Amniotic stem cell (primary cell): ENCODE data around the gene LRRC75A.
A peak's percentile ranks its signal among the peaks of the same experiment; 100 is the strongest.
"Not testable (repeated sequence)": the region's sequence is repeated elsewhere in the genome, so short reads cannot be mapped to it uniquely, and the experiment has no call there.

ENCODE experiments used
- DNase-seq: peaks from one replicate; lab custom pipeline; 2025; lab: John Stamatoyannopoulos, UW

LRRC75A gene, protein sequence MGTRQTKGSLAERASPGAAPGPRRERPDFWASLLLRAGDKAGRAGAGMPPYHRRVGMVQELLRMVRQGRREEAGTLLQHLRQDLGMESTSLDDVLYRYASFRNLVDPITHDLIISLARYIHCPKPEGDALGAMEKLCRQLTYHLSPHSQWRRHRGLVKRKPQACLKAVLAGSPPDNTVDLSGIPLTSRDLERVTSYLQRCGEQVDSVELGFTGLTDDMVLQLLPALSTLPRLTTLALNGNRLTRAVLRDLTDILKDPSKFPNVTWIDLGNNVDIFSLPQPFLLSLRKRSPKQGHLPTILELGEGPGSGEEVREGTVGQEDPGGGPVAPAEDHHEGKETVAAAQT

DNA sequence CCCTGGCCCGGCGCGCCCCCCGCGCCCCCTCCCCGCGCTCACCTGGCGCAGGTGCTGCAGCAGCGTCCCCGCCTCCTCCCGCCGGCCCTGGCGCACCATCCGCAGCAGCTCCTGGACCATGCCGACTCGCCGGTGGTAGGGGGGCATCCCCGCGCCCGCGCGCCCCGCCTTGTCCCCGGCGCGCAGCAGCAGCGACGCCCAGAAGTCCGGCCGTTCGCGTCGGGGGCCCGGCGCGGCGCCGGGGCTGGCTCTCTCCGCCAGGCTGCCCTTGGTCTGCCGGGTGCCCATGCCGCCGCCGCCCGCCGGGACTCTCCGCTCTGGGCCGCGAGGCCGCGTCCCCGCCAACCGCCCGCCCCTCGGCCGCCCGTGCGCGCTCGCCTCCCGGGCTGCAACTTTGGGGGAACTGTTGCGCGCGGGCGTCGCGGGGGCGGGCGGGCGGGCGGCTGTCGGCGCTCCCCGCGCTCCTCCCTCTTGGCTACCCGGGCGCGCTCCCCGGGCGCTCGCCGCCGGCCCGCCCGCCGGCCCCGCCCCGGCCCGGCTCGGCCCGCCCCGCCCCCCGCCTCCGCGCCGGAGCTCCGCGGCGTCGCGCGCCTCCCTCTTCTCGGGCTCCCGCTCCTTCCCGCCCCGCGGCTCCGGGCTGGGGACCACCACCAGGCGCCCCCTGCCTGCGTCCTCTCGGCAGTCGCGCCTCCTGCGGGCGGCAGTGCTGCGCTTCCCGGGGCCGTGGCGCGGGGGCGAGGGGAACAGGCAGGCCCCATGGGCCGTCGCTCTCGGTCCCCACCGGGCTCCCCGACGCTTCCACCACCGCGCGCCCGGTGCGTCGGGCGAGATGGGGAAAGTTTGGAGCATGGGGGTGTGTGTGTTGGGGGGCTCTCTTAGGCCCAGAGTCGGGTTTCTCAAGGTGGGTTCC is at the start of gene LRRC75A:
LRRC75A (minus strand) TSS at position 491 of the 910 bp plus-strand sequence; CDS start at position 288, 203 bp downstream.
- DNase-seq = peak; percentile 19

DNA sequence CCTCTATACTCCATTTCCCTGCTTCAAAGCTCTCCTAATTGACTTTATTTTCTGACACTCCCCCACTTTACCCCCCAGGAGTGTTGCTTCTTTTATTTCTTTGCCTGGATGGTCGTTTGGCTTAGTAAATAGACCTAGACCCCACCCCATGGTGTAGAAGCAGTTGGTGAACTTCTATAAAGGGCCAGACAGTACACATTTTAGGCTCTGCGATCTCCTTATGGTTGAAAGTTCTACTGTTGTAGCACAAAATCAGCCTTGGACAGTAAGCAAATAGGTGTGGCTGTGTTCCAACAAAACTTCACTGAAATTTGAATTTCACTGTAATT is 45.1 kb upstream of the LRRC75A start:
- no peak for DNase-seq

DNA sequence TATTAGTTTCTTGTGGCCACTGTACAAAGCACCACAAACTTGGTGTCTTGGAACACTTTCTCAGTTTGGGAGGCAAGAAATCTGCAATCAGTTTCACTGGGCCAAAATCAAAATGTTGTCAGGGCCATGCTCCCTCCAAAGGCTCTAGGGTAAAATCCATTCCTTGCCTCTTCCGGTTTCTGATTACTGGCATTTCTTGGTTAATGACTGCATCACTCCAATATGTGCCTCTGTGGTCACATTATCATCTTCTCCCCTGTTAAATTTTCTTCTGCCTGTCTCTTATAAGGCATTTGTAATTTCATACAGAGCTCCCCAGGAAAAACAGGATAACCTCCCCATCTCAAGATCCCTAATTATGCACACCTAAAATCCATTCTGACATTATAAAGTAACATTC is 42.2 kb upstream of the LRRC75A start:
- no peak for DNase-seq

DNA sequence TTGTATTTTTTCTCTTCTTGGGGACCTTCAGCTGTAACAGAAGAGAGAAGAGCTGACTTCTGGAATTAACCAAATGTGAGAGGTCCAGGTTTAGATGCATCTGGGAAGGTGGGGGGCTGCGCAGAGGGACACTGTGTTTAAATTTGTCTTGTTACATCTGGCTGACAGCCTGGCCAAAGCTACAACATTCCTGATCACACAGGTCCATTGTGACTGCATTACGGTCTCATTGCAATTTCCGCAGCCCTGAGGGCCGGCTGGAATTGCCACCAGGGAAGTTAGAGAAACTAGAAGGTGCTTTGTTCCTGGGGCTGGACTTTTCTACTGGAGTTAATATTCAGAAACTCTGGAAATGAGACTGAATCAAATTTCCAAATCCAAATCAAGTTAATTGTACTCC is 37.9 kb upstream of the LRRC75A start:
- DNase-seq = no peak

DNA sequence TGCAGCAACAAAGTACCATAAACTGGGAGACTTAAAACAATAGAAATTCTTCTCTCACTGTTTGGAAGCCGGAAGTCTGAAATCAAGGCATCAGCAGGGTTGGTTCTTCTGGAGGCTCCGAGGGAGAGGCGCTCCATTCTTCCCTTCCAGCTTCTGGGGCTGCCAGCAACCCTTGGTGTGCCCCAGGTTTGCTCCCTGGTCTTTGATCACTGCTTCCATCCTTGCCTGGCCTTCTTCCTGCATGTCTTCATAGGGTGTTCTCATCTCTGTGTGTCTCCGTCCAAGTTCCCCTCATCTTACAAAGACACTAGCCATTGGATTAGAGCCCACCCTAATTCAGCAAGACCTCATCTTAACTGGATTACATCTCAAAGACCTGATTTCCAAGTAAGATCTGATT is 35.3 kb upstream of the LRRC75A start:
- no peak for DNase-seq

DNA sequence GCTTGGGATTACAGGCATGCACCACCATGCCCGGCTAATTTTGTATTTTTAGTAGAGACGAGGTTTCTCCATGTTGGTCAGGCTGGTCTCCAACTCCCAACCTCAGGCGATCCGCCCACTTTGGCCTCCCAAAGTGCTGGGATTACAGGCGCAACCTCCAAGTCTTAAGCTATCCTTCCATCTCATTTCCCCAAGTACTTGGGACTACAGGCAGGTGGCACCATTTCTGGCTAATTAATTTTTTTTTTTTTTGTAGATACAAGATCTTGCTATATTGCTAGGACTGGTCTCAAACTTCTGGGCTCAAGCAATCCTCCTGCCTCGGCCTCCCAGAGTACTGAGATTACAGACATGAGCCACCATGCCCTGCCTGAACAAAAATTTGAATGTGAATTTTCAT is 33.6 kb upstream of the LRRC75A start:
- not testable (repeated sequence) for DNase-seq

DNA sequence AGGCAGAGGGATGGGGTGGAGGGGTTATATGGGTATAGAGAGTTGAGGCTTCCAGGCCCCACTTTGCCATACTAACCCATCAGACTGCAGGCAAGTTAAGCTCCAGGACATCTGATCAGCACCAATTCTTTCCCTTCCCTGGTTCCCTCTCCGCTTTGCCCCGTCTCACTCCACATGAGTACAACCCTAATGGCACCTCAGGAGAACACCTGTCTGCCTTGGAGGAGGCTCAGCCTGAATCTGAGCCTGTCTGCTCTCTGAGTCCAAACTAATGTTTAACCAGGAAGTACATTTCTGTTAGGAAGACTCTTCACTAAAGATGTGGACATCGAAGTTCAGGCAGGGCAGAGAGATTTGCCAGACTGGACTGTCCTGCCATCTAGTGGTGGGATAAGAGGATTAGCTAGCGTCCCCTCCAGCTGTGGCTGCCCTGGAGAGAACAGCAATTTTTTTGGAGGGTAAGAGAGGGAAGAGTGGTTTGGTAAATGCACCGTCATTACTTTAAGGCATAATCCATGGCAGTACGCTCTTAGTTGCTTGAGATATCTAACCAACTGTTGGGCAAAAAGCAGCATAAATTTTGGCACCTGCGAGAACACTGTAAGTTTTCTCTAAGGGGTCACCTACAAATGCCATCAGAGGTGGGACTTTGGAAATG is 29.2 kb upstream of the LRRC75A start:
- DNase-seq = peak; percentile 33

DNA sequence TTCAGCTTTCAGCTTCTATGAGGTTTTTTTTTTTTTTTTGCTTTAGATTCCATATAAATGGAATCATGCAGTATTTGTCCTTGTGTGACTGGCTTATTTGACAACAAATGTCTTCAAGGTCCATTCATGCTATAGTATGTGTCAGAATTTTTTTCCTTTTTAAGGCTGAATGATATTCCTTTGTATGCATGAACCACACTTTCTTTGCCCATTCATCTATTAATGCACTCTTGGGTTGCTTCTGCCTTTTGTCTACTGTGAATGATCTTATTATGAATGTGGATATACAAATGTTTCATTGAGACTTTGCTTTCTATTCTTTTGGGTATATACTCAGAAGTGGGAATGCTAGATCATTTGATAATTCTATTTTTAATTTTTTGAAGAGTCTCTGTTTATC is 27.0 kb upstream of the LRRC75A start:
- DNase-seq = no peak

DNA sequence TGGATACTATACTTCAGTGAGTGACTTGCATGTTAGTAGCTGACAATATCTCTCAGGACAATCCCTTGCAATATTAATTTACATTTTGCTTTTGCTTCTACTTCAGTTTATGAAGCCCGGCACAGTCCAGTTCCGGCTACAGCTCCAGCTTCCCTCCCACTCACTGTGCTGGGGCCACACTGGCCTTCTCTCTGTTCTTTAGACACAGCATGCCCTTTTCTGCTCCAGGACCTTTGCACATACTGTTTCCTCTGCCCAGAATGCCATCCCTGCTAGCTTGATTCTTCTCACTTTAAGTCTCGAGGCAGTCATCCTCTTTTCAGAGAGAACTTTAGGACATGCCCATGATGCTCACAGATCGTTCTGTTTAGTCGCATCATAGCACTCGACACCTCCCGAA is 25.5 kb upstream of the LRRC75A start:
- DNase-seq = no peak

DNA sequence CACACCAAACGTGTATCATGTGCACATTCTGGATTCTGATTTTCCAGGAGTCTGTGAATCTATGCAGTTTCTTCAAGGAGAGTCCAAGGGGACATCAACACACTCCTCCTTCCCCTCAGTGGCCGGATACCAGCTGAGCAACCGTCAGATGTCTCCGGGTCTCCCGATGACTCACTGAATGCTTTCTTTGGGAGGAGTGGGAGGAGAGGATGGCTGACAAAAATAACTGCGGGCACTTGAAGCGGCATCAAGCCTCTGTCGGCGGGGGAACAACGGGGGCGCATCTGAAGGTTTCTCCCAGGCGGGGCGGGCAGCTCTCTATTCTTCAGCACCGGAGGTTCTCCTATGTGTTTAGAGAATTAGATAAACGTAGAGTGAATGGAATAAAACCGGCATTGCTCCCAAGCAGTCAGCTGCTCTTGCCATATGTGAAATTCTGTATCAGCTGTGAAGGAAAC is 24.6 kb upstream of the LRRC75A start:
- no peak for DNase-seq

DNA sequence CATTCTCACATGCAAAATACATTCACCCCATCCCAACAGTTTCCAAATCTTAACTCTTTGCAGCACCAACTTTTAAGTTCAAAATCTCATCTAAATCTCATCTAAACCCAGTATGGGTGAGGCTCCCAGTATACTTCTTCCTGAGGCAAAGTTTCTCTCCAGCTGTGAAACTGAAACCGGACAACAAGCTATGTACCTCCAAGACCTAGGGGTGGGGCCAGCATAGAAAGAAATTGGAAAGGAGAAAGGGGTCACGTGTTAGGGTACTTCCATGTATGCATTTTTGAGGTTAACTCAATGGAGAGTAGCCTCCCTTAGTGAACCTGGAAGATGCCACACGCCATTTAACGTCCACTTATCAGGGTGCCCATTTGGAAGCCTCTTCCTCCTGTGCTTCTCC is 23.9 kb upstream of the LRRC75A start:
- DNase-seq = no peak

DNA sequence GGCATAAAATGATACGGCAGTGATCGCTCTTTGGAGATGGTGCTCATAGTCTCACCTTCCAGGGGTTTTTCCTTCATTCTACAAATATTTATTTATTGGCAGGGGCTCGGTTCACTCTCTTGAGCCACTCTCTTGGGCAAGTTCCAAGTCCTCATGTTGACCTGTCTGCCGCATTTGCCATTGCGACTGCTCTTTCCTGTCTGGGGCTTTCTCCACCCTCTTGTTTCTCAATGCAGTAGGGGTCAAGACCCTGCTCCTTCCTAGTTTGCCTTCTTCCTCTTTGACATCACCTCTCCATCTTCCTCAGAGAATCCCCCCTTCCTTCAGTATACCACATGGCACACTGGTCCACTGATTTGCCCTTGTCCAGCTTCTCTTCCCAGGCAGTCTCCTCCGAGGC is 21.9 kb upstream of the LRRC75A start:
- no peak for DNase-seq

DNA sequence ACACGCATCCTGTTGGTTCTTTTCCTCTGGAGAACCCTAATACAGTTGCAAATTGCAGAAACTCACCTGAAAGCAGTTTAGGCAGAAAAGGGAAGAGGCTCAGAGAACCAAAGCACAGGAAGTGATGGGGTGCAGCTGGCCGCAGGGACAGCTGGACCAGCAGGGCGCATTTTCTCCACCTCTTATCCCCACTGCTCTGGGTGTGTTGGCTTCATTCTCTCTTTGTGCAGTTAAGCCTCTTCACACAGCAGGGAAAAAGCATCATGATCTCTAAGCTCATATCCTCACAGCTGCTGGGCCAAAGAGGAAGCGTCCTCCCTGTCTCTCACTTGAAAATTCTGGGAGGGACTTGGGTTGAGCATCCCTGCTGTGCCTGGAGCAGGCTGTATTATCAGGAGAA is 20.0 kb upstream of the LRRC75A start:
- DNase-seq = no peak

DNA sequence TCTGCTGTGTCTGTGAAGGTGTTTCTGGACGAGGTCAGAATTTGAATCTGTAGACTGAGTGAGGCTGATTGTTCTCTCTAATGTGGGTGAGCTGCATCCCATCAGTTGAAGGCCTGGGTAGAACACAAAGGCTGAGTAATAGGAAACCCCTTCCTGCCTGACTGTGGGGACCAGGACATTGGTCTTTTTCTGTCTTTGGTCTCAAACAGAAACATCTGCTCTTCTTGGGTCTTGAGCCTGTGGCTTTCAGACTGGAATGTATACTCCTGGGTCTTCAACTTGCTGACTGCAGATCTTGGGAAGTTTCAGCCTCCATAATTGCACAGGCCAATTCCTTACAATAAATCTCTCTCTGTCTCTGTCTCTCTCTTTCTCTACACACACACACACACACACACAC is 19.6 kb upstream of the LRRC75A start:
- DNase-seq = no peak

DNA sequence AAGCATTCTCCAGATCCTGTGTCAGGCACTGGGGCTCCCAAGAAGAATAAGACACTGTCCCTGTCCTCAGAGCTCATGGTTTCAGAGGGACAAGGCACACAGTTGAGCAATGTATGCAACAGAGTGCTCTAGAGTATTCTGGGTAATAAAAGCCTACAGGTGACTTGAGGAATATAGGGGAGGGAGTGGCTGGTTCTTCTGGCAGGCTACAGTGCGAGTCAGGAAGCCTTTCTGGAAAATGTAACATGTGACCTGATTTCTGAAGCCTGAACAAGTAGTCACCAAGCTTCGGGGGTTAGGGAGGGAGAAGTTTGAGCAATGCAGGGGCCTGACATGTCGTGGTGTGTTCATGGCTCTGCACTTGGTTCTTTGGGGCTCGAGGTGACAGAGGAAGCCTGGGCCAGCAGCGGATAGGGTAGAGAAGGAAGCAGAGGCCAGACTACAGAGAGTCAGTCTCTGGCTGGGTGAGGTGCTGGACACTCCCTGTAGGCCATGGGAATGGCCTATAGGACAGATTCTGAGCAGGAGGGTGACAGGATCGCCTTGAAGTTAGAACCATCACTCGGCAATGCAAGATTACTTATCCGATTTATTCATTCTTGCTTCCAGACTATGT is 16.0 kb upstream of the LRRC75A start:
- no peak for DNase-seq

DNA sequence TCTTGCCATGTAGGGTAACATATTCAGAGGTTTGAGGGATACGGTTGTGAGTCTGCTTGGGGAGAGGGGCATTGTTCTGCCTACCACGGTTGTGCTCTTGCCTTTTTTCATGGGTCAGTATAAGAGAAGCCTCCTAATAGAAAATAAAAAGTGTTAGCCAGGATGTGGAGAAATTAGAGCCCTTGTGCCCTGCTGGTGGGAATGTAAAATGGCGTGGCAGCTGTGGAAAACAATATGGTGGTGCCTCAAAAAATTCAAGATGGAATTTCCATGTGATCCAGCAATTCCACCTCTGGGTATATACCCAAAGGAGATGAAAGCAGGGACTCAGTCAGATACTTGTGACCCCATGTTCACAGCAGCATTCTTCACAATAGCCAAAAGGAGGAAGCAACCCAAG is 14.2 kb upstream of the LRRC75A start:
- no peak for DNase-seq

DNA sequence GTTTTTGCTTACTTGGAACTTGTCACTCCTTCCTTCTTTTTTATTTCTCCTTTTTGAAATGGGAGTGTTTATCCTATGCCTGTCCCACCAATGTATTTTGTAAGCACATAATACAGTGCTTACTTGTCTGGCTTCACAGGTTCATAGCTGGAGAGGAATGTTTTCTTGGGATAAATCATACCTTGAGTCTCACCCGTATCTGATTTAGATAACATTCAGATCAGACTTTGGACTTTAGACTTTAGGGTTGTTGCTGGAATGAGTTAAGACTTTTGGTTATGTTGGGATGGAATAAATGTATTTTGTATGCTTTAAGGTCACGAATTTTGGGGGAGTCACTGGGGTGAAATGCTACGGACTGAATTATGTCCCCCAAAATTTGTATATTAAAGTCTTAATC is 13.0 kb upstream of the LRRC75A start:
- DNase-seq = no peak

DNA sequence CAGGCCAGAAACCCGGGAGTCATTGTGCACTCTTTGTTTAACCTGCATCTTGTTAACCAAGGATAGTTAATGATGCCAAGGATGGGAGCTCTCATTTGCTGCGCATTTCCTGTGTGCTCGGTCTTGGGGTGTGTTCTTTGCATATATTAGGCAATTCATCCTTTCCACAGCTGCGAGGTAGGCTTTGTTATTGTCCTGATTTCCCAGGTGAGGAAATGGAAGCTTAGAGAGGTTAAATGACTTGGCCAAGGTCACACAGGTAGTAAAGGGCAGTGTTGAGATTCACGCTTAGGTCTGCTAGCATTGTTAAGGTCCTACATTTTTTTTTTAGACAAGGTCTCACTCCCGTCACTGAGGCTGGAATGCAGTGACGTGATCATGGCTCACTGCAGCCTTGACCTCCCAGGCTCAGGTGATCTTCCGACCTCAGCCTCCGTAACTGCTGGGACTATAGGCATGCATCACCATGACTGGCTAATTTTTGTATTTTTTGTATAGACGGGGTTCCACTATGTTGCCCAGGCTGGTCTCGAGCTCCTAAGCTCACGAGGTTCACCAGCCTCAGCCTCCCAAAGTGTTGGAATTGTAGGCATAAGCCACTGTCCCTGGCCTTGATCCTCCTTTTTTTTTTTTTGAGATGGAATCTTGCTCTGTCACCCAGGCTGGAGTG is 5.0 kb upstream of the LRRC75A start:
- DNase-seq = no peak

DNA sequence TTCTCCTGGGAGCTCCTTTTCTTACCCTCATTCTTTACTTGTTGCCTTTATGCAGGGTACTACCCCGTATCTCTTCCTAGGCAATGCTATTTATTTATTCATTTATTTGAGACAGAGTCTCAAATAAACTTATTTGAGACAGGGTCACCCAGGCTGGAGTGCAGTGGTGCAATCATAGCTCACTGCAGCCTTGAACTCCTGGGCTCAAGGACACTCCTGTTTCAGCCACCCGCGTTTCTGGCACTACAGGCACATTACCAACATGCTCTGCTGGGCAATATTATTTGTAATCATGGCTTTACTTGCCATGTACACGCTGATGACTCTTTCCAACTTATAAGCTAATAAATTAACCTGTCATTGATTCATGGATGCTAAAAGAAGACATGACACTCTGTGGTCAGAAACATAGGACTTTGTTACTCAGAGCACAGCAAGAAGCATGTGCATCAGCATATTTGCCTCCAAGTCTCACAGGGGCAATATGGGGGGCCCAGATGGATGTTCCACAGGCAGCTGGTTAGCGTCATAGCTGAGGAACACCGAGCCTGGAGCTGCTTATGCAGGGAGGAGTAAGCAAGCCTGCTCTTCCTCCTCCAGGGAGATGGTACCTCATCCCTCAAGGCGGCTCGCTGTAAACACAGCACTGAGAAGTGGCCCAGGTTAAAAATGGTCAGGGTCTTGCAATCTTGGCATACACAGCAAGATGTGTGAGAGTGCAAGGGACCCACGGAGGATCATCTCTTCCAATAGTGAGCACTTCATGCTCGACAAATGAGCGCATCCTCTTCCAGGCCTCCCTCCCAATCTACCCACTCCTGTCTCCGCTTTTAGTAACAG is 4.2 kb upstream of the LRRC75A start:
- DNase-seq = no peak

DNA sequence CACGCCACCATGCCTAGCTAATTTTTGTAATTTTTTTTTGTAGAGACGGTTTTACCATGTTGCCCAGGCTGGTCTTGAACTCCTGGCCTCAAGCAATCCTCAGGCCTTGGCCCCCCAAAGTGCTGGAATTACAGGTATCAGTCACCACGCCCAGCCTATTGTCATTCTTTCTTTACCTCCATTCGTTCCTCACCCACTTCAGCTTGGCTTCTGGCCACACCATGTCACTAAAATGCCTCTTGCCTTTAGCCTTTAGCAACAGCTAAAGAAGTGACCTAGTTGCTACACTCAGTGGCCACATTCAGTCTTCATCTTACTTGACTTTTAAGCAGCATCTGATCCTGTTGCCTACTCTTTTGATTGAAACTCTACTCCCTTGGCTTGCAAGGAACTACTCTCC is 3.6 kb upstream of the LRRC75A start:
- DNase-seq = no peak

DNA sequence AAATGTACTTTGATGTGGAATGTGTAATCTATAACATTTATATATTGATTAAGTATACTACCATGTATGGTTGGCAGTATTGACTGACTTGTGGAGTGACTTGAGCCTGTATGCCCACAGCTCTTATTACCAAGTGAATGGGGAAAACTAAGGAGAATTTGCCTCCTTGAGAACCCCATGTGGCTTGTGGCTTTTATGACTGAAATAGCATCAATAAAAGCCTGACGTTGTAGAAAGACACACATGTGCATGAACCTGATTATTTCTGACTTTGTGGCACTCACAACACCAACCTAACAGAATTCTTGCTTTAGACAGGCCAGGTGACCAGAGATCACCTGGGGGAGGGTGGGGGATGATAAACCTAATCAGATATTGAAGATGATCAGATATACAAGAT is 2.1 kb upstream of the LRRC75A start:
- no peak for DNase-seq
